ENCODE measurements around the gene NOP58.

DNA sequence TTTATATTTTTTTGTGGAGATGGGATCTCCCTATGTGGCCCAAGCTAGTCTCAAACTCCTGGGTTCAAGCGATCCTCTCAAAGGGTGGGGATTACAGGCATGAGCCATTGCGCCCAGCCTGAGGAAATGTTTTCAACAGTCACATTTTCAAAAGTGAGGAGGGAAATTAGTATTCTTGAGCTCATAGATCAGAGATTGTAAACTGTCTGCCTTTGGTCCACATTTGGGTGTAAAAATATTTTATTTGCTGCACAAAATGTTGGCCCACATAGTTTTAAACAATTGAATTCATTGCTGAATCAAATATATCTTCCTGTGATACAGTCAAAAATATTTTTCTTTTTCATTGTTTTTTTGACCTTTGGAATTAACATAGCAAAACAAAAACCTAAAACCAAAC is 48.6 kb downstream of the NOP58 start:
- no peak for TF ChIP-seq EZH2 (IDR thresholded peaks at IDR 0.05; ENCODE audit: insufficient read depth, poor library complexity, severe bottlenecking)
- TF ChIP-seq EZH2phosphoT487 (IDR thresholded peaks at IDR 0.05; ENCODE audit: insufficient read depth, low read depth), result no peak
